Smooth muscle cell (in vitro differentiated cells): ENCODE measurements around the gene HIVEP2. TPM values are rescaled to one million over a fixed set of nuclear protein-coding genes. Genes with fewer than 3 reads are reported as not detected.

Experiments used
- DNase-seq: peaks from one replicate; lab custom pipeline; 2025; ENCODE audit not compliant: unreplicated experiment; lab: John Stamatoyannopoulos, UW
- H2AFZ ChIP-seq: fragments of 200-600 bp; sonication (generic); 2 replicates; pipeline ENCODE4 v1.6.0; 2016; ENCODE audit warnings: antibody characterized with exemption, low read depth, mild to moderate bottlenecking
- H3F3A ChIP-seq: fragments of 200-600 bp; sonication (generic); 2 replicates; pipeline ENCODE4 v1.6.0; 2017; ENCODE audit warnings: antibody characterized with exemption, low read depth
- H3K27ac ChIP-seq: fragments of 200-600 bp; sonication (generic); 2 replicates; pipeline ENCODE4 v1.5.1; 2016; ENCODE audit warnings: low read depth, mild to moderate bottlenecking
- H3K27me3 ChIP-seq: fragments of 200-600 bp; sonication (generic); 2 replicates; pipeline ENCODE4 v1.6.1; 2016; ENCODE audit warnings: low read depth, mild to moderate bottlenecking
- H3K36me3 ChIP-seq: fragments of 200-600 bp; sonication (generic); 2 replicates; pipeline ENCODE4 v1.5.1; 2016; ENCODE audit warnings: low read depth
- H3K4me1 ChIP-seq: fragments of 200-600 bp; sonication (generic); 2 replicates; pipeline ENCODE4 v1.5.1; 2016; ENCODE audit warnings: low read depth
- H3K4me2 ChIP-seq: fragments of 200-600 bp; sonication (generic); 2 replicates; pipeline ENCODE4 v1.6.0; 2016; ENCODE audit warnings: mild to moderate bottlenecking
- H3K4me3 ChIP-seq: fragments of 200-600 bp; sonication (generic); 2 replicates; pipeline ENCODE4 v1.5.1; 2016; ENCODE audit warnings: mild to moderate bottlenecking
- H3K79me2 ChIP-seq: fragments of 200-600 bp; sonication (generic); 2 replicates; pipeline ENCODE4 v1.6.0; 2016; ENCODE audit warnings: low read depth, mild to moderate bottlenecking
- H3K9ac ChIP-seq: fragments of 200-600 bp; sonication (generic); 2 replicates; pipeline ENCODE4 v1.6.0; 2016; ENCODE audit warnings: low read depth
- H3K9me3 ChIP-seq: fragments of 200-600 bp; sonication (generic); replicated peaks from 2 replicates; pipeline ENCODE4 v1.5.1; 2016; ENCODE audit warnings: low read depth
- H4K20me1 ChIP-seq: fragments of 200-600 bp; sonication (generic); 2 replicates; pipeline ENCODE4 v1.6.0; 2016; ENCODE audit warnings: low read depth
- WGBS: methylation state at CpG from one replicate; pipeline ENCODE4 v1.1.7; 2016; ENCODE audit warnings: low lambda C conversion rate; 5-methylcytosine and 5-hydroxymethylcytosine counted together
- polyA plus RNA-seq: library from polyadenylated mRNA; unstranded; fragments of >200 nt; fragmentation: Nextera tagmentation; extraction: Ambion mirVana; gene quantifications from 2 replicates; pipeline ENCODE4 v1.2.1, GENCODE V29; 2016
- total RNA-seq: library from RNA; depleted of rRNA; stranded (reverse); fragments of >200 nt; gene quantifications from 2 replicates; pipeline ENCODE4 v1.2.3, GENCODE V29; 2014
- TF ChIP-seq, protein P1 (sequence below): fragments of 200-600 bp; sonication (generic); IDR thresholded peaks from 2 replicates; pipeline ENCODE4 v1.5.1; 2017; ENCODE audit warnings: borderline replicate concordance, mild to moderate bottlenecking, antibody characterized with exemption; ENCODE audit not compliant: insufficient read depth, poor library complexity, severe bottlenecking

HIVEP2 gene
- total and polyA plus RNA-seq, 2 experiments from 2014 or later, result 3.2 to 12.5 TPM

DNA sequence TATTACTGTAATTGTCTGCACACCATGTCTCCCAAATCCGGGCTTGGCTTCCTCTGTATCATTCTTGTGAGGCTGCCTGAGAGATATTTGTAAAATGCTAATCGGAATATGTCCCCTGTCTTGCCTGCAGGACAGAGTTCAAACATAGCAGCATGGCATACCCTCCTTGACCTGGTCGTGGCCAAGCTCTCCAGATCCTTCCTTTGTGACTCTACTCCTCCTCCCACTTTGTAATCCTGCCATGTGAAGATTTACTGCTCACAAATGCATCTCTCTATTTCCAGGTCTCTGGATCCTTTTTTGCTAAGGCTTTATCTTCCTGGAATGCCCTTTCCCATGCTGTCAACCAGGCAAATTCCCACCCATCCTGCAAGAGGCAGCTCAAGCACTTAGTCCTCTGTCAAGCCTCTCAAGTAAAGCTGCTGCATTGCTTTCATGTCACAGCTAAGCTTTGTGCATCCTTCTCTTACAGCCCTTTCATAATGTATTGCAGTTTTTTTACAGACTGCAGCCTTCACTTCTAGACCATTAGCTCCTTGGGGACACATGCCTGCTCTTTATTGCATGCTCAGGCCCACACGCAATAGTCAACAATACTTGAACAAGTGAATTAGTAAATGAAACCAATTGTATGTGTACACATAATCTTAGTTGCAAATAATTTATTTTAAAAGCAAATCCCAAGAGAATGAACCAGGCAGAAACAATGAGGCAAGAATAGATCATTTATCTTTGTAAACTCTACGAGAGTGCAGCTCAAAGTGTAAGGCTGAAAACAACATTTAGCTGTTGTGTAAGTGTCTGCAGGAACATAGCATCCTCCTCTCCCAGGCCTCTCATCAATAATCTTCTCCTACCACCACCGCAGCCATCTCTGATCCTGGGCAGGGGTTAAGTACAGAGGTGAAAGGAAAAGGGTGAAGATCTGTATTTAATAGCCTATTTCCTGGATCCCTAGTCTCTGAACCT, 45.8 kb downstream of the HIVEP2 start:
- H2AFZ ChIP-seq, result no peak overlapping the region
- DNase-seq, result no peak
- peaks cover 30% of the 10 kb centered on the region for H3K79me2 ChIP-seq
- 80% methylated on average over 6 of the region's 6 CpGs for WGBS
- H3K4me2 ChIP-seq, result peak overlapping the region; percentile 24
- TF ChIP-seq, protein P1, sequence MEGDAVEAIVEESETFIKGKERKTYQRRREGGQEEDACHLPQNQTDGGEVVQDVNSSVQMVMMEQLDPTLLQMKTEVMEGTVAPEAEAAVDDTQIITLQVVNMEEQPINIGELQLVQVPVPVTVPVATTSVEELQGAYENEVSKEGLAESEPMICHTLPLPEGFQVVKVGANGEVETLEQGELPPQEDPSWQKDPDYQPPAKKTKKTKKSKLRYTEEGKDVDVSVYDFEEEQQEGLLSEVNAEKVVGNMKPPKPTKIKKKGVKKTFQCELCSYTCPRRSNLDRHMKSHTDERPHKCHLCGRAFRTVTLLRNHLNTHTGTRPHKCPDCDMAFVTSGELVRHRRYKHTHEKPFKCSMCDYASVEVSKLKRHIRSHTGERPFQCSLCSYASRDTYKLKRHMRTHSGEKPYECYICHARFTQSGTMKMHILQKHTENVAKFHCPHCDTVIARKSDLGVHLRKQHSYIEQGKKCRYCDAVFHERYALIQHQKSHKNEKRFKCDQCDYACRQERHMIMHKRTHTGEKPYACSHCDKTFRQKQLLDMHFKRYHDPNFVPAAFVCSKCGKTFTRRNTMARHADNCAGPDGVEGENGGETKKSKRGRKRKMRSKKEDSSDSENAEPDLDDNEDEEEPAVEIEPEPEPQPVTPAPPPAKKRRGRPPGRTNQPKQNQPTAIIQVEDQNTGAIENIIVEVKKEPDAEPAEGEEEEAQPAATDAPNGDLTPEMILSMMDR, result no peak
- no peaks in the 10 kb centered on the region for H3K36me3 ChIP-seq
- no peak overlapping the region for H3K27ac ChIP-seq
- no peak overlapping the region for H3K4me3 ChIP-seq
- H3F3A ChIP-seq, result no peaks in the 10 kb centered on the region
- H3K27me3 ChIP-seq, result no peaks in the 10 kb centered on the region
- H3K9ac ChIP-seq, result no peak overlapping the region
- H3K4me1 ChIP-seq, result peaks cover 27% of the 10 kb centered on the region
- H4K20me1 ChIP-seq, result peaks cover 9% of the 10 kb centered on the region
- H3K9me3 ChIP-seq, result no peaks in the 10 kb centered on the region

DNA sequence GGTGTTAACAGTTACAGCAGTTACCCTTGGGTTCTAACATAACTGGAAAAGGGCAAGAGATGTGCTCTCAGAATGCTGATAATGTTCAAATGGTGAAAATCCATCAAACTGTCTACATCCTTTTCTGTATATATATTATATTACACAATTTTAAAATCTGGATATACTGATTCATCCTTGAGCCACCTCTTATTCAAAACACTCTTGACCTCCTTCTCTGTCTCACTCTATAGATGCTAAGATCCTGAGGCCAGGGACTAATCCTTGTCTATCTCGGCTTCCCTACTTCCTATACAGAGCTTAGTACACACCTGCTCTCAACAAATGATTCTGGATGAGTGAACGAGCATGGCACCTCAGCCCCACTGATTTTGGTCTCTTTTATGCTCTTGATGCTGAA, 47.3 kb downstream of the HIVEP2 start:
- no peaks in the 10 kb centered on the region for H3K27me3 ChIP-seq
- DNase-seq, result no peak
- TF ChIP-seq, protein P1, result no peak
- H3K27ac ChIP-seq, result no peak overlapping the region
- peaks cover 18% of the 10 kb centered on the region for H4K20me1 ChIP-seq
- H2AFZ ChIP-seq, result no peak overlapping the region
- H3K9me3 ChIP-seq, result no peaks in the 10 kb centered on the region
- no peak overlapping the region for H3K9ac ChIP-seq
- no peaks in the 10 kb centered on the region for H3F3A ChIP-seq
- H3K36me3 ChIP-seq, result no peaks in the 10 kb centered on the region
- no peak overlapping the region for H3K4me2 ChIP-seq
- peaks cover 18% of the 10 kb centered on the region for H3K4me1 ChIP-seq
- H3K79me2 ChIP-seq, result peaks cover 30% of the 10 kb centered on the region
- H3K4me3 ChIP-seq, result no peak overlapping the region
- 66% methylated on average over 2 of the region's 2 CpGs for WGBS

DNA sequence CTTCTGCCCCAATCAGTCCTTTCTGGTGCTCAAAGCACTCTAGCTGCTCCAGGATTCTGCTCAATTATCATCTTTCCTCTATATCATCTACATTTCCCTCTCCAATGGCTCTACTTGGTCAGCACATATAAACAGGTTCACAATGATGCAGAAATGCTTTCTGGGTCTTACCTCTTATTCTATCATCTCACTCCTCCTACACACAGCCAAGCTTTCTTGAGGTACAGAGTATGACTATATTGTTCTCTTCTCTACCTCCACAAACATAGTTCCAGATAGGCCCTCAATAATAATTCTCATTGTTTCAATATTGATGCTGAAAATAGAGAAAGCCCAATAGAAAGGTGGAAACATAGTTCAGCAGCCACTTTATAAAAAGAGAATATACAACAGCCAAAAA, 48.2 kb downstream of the HIVEP2 start:
- Histone ChIP-seq H3K36me3 (no peaks in the 10 kb centered on the region), H3K27ac (no peak overlapping the region), H3F3A (no peaks in the 10 kb centered on the region), H3K9ac (no peak overlapping the region), H2AFZ (no peak overlapping the region), H3K4me1 (peaks cover 14% of the 10 kb centered on the region), H4K20me1 (peaks cover 20% of the 10 kb centered on the region), H3K4me3 (no peak overlapping the region), H3K79me2 (peaks cover 29% of the 10 kb centered on the region), H3K27me3 (no peaks in the 10 kb centered on the region), H3K9me3 (no peaks in the 10 kb centered on the region), H3K4me2 (no peak overlapping the region)
- TF ChIP-seq, protein P1, result no peak
- DNase-seq, result no peak

DNA sequence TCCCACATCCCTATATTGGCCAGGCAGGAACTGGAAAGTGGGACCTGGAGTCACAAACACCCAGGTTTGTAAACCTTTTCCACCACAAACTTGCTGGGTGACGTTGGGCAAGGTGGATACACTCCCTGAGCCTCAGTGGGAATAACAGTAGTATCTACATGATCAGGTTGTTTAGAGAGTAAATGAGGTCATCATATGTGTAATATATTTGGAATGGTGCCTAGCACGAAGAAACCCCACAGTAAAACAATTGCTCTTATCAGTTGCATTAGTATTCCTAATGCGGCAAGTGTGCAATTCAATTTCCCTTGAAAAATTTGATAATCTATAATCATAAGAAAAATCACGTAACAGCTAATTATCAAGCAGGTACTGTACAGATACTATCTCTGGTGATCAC, 51.9 kb downstream of the HIVEP2 start:
- H3K9me3 ChIP-seq, result no peaks in the 10 kb centered on the region
- no peak overlapping the region for H3K4me3 ChIP-seq
- H2AFZ ChIP-seq, result no peak overlapping the region
- peaks cover 19% of the 10 kb centered on the region for H3K79me2 ChIP-seq
- H3K4me2 ChIP-seq, result no peak overlapping the region
- H4K20me1 ChIP-seq, result peaks cover 34% of the 10 kb centered on the region
- WGBS, result 58% methylated on average over 4 of the region's 4 CpGs
- no peaks in the 10 kb centered on the region for H3F3A ChIP-seq
- TF ChIP-seq, protein P1, result no peak
- H3K36me3 ChIP-seq, result no peaks in the 10 kb centered on the region
- no peaks in the 10 kb centered on the region for H3K27me3 ChIP-seq
- no peak overlapping the region for H3K27ac ChIP-seq
- no peak overlapping the region for H3K9ac ChIP-seq
- DNase-seq, result no peak
- no peaks in the 10 kb centered on the region for H3K4me1 ChIP-seq
